ENCODE results near the gene MLF2. TPM values are rescaled to one million over a fixed set of nuclear protein-coding genes. Genes with fewer than 3 reads are reported as not detected.
A peak's percentile ranks its signal among the peaks of the same experiment; 100 is the strongest.

MLF2 gene
- total RNA-seq, 1 experiment from 2014 or later: 244 TPM

GRCh38 chr12:6701078-6701768, 51.7 kb downstream of the MLF2 start:
- Mint-ChIP-seq H3K4me1 (peaks cover 23 to 27% of the 10 kb centered on the region in 2 experiments), H3K27me3 (ENCODE audit: low read depth) (peaks cover 69% of the 10 kb centered on the region), H3K9me3 (peaks cover 0 to 2% of the 10 kb centered on the region in 2 experiments; a peak in 2 of 5 replicates), H3K36me3 (ENCODE audit: insufficient read depth in 1 of 3, low read depth in 3 of 3) (peaks cover 0 to 15% (median 5%) of the 10 kb centered on the region in 3 experiments), H3K4me3 (peak overlapping the region; percentile 75 to 91), H3K27ac (no peak overlapping the region)
- Histone ChIP-seq H4K20me1 (ENCODE audit: control insufficient read depth, insufficient read depth, insufficient read length) (no peaks in the 10 kb centered on the region), H3K23me2 (ENCODE audit: insufficient read length, low read depth, low read length, poor library complexity, severe bottlenecking) (peaks cover 17% of the 10 kb centered on the region), H3K79me2 (ENCODE audit: insufficient read depth, low read length) (no peaks in the 10 kb centered on the region), H3K79me1 (ENCODE audit: insufficient read depth, low read depth, low read length, poor library complexity, severe bottlenecking) (no peaks in the 10 kb centered on the region), H3K4me1 (ENCODE audit: insufficient read depth, low read length) (peaks cover 4% of the 10 kb centered on the region), H3K14ac (ENCODE audit: insufficient read depth, low read length) (no peak overlapping the region), H2BK5ac (ENCODE audit: insufficient read length, low read length) (no peak overlapping the region), H4K91ac (ENCODE audit: insufficient read length, low read depth, low read length) (no peak overlapping the region), H3K18ac (ENCODE audit: insufficient read length, low read depth, low read length) (no peak overlapping the region), H3T11ph (ENCODE audit: low read length) (no peak overlapping the region), H3K9ac (ENCODE audit: extremely low read depth, insufficient read length, low read length) (no peak overlapping the region), H2AFZ (ENCODE audit: low read length) (no peak overlapping the region), H3K4ac (ENCODE audit: low read depth, low read length) (no peak overlapping the region), H3K27me3 (ENCODE audit: insufficient read depth, low read length) (peaks cover 3% of the 10 kb centered on the region; the same call in 1 of the 2 replicates), H3K9me3 (ENCODE audit: control insufficient read depth, low read depth, low read length) (no peaks in the 10 kb centered on the region), H3K27ac (ENCODE audit: insufficient read length, low read depth, low read length) (no peak overlapping the region), H3K23ac (ENCODE audit: insufficient read length, low read depth, low read length) (no peak overlapping the region), H4K5ac (ENCODE audit: insufficient read length, low read depth, low read length) (no peak overlapping the region), H3K4me2 (ENCODE audit: insufficient read depth, insufficient read length, low read length) (peak overlapping the region; percentile 79), H2AK5ac (ENCODE audit: insufficient read length, low read length) (no peak overlapping the region), H2BK15ac (ENCODE audit: low read depth, low read length) (no peak overlapping the region), H2BK20ac (ENCODE audit: low read depth, low read length, poor library complexity, severe bottlenecking) (no peak overlapping the region), H2BK12ac (ENCODE audit: insufficient read length, low read depth, low read length) (no peak overlapping the region), H2BK120ac (ENCODE audit: low read depth, low read length, poor library complexity, severe bottlenecking) (no peak overlapping the region), H4K8ac (replicated peaks; ENCODE audit: insufficient read length, low read depth, low read length) (no peak overlapping the region), H3K56ac (ENCODE audit: insufficient read length, low read depth, low read length) (no peak overlapping the region)
- no CpG with 5 or more reads among the region's 13 CpGs for WGBS (ENCODE audit: extremely low coverage, insufficient read length, low lambda C conversion rate)
- peak; percentile 49 for DNase-seq
- no peak for TF ChIP-seq CTCF (conservative IDR thresholded peaks at IDR 0.05)

Measured in H9 (cell line).